GM18502 (cell line): ENCODE results near the gene KRT5.
"Not testable (repeated sequence)": the region's sequence is repeated elsewhere in the genome, so short reads cannot be mapped to it uniquely, and the experiment has no call there.

Experiments used
- ATAC-seq: cut with Tn5 transposase; IDR thresholded peaks from one replicate; pipeline ENCODE4 v1.9.1; 2021; ENCODE audit warnings: mild to moderate bottlenecking; ENCODE audit not compliant: unreplicated experiment, poor library complexity

KRT5 gene

DNA sequence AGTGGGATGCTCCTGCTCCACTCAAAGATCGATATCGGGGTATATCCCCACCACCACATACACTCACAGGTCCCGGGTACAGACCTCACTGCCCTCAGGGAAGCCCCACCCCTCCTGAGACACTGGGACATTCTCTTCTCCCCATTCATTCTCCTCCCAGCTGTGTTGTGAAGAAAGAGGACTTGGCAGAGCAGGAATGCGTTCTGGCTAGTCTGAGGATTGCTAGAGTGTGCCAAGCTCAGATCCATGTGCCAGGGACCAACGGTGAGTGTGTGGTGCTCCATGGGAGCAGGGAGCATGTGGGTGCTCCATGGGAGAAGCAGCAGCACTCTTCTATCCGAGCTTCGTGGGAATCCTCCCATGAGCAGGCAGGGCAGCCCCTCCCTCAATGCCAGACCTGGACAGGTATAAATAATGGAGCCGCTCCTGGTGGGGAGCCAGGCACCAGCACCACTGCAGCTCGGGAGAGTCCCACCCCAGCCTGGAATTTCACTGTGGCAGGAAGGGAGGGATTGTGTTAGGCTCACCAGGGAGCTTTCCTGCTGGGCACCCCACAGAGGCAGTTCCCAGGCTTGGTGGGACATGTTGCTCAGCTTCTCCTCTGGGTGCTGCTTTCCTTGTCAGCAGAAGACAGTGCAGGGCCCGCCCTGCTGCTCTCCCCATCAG, 2.3 kb upstream of the KRT5 start:
- ATAC-seq, result no peak

- ATAC-seq, result no peak
Observed at GRCh38 chr12:52521568-52522266, 1.5 kb upstream of the KRT5 start.

- ATAC-seq, result no peak
Observed at GRCh38 chr12:52521175-52521567, 977 bp upstream of the KRT5 start.

DNA sequence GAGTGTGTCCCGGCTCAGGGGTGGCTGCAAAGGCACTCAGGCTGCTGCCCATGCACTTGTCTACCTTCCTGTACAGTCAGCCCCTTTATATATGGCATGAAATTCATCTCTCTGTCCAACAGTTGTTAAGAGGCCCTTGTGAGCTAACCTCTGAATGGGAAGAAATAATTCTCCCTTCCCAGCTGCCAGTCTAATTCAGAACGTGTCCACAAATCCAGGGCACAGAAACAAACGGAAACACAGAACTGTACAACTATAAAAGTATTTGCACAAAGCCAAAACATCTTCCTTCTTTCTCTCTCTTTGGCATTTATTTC, 849 bp downstream of the KRT5 start:
- no peak for ATAC-seq

DNA sequence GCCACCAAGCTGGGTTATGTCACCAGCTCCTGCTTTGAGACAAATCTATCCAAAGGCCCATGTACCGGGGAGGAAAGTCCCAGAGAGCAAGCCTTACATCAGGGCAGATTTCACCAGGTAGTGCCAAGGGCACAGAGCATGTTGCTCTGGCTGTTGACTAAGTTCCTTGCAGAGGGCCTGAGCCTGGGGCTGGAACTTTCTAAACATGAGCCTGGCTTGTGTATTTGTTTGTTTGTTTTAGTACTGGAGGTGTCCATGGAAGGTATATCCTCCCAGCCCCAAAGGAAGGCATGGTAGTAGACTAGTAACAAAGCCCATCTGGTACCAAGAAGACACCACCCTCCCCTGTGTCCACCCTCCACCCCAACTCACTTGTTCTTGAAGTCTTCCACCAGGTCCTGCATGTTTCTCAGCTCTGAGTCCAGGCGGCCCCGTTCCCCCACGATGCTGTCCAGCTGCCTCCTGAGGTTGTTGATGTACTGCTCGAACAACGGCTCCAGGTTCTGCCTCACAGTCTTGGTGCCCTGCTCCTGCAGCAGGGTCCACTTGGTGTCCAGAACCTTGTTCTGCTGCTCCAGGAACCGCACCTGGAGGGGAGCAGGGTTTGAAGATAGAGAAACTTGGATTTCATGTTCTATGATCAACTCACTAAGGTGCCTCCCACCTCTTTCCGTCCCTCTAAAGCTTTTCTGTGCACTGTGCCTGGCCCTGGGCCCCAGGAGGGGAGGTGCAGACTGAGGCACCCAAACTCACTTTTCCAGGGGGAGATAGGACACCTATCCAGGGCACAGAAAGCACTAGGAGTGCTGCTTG, 1.4 kb downstream of the KRT5 start:
- no peak for ATAC-seq

DNA sequence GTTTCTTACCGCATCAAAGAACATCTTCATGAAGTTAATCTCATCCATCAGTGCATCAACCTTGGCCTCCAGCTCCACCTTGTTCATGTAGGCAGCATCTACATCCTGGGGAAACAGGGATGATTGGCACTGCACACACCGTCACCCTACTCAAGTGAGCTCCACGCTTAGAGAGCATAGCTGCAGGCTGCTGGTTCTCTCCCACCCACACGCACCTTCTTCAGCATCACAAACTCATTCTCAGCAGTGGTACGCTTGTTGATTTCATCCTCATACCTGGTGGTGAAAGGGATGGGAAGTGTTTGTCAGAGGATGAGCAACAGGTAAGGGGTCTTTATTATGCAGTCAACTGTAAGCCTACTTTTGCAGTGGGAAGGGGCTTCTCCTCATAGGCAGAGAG, 2.3 kb downstream of the KRT5 start:
- no peak for ATAC-seq

GRCh38 chr12:52517005-52517835, 3.0 kb downstream of the KRT5 start:
- no peak for ATAC-seq

DNA sequence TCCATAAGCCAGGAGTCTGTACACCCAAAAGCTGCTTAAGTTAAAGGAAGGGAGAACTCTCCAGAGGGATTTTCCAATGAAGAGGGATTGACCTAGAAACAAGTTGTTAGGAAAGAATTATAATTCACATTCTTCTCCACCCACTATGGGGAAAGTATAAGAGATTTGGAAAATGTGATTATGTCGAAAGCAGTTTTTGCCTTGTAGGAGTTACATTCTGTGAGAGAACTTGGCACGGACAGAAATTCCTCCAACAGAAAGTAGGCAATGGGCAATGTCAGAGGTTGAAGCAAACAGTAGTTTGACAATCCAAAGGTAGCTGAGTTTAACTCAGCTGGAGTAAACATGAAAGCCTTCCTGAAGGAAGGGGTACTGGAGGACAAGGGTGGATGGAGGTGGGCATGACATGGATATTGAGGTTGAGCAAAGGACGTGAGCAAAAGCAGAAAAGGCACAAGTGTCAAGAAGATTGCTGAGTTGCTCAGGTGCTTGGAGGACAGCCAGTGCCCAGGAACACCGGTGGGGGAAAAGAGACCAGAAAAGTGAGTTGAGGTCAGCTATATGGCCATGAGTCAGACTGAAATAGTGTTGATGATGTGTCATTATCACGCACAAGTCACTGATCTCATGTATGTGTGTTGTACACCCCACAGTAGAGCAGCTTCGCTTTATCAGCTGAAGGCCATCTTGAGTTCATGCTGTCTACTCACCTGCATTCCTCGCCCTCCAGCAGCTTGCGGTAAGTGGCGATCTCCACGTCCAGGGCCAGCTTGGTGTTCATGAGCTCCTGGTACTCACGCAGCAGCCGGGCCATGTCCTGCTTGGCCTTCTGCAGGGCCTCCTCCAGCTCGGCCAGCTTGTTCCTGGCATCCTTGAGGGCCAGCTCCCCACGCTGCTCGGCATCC, 4.0 kb downstream of the KRT5 start:
- no peak for ATAC-seq

DNA sequence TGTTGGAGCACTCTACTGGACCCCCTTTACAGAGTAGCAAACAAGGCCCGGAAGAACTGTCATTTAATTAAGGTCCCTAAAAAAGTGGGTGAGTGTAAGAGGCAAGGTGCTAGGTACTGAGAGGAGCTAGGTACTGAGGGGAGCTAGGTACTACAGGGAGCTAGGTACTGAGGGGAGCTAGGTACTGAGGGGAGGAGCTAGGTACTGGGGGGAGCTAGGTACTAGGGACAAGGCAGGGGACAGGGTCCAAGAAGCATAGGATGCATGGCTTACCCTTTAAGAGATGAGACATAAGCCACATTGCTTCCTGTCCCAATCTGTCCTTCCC, 4.9 kb downstream of the KRT5 start:
- no peak for ATAC-seq

- no peak for ATAC-seq
Observed at GRCh38 chr12:52514471-52515318, 5.5 kb downstream of the KRT5 start.

GRCh38 chr12:52513736-52514135, 6.5 kb downstream of the KRT5 start:
- ATAC-seq, result no peak

DNA sequence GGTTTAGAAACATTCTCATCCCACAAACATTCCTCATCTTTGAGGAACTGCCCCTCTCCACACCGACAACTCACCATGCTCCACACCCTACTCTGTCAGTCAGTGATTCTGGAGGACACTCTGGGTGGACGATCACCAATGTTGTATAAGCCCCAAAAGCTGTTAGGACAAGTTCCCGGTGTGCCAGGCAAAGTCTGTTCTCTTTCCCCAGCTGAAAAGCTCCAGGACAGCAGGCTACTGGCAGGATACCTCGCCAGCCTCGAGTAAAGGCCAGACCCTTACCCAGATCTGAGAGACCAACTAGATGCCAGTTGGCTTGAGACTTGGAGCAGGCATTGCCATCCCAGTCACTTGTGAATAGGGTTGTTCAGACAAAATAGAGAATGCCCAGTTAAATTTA, 12.0 kb downstream of the KRT5 start:
- no peak for ATAC-seq

DNA sequence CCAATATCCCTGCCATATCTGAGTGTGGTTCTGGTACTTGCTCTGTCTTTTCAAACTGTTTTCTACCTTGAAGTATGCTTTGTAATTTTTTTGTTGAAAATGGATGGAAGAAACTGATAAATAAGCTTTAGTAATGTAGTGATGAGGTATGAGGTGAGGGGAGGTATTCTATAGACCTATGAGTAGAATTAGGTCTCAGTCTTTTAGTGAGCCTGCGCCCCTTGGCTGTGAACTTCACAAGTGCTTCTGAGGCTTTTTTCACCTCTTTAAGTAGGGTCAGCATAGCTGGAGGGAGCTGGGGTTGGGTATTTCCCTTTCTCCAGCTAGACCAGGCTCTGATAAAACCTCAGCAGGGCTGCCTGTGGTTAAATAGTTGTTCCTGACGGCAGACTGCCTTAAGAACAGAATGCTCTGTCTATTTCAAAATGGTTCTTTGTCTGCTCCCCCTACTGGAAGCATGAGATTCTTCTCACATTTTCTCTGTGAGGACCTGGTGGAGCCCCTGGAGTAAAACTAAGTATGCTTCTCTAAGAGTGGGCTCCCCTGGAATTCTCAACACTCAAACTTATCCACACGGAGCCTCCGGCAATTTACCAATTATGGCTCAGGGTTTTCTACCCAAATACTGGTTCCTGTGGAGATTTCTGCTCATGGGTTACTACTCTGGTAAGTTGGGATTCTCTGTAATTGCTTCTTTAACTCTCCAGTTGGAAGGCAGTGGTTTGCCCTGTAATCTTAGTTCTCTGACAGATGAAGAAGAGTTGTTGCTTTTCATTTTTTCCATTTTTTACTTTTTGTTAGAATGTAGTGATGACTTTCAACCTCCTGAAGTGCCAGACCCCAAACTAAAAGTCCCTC, 13.1 kb downstream of the KRT5 start:
- ATAC-seq, result no peak

DNA sequence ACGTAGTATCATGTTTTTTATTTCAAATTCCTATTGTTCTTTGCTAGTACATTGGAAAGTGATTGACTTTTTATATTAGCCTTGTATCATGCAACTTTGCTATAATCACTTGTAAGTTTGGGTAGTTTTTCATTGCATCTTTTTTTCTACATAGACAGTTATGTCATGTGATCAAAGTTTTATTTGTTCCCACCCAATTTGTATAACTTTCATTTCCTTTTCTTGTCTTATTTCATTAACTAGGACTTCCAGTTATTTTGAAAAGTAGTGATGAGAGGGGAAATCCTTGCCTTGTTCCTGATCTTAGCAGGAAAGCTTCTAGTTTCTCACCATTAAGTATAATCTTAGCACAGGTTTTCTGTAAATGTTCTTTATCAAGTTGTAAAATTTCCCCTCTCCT, 17.3 kb downstream of the KRT5 start:
- ATAC-seq, result no peak

- ATAC-seq, result no peak
Observed at GRCh38 chr12:52501490-52501889, 18.7 kb downstream of the KRT5 start.

DNA sequence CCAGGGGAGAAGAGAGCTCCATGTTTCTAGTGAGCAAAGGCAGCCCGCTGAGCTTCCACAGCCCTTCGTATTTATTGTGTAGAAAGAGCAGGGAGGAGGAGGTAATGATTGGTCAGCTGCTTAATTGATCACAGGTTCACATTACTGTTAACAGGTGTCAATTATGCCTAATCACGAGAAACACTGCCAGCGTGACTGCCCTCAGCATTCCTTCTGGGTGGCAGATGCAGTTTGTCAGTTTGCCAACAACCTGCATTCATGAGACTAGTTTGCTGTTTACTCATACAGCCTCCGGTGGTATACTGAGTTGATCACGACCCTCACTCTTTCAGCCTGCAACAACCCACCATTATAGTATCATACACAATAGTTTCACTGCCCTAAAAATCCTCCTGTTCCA, 19.6 kb downstream of the KRT5 start:
- ATAC-seq, result not testable (repeated sequence)

GRCh38 chr12:52499806-52500560, 20.2 kb downstream of the KRT5 start:
- no peak for ATAC-seq
